HepG2 (cell line): ENCODE measurements around the gene JAG1. TPM values are rescaled to one million over a fixed set of nuclear protein-coding genes. Genes with fewer than 3 reads are reported as not detected.

Experiments
- DBP ChIP-seq: sonication (generic); formaldehyde crosslinking; IDR thresholded peaks from 2 replicates; pipeline ENCODE4 v1.4.0; 2020; ENCODE audit warnings: missing genetic modification reagents; ENCODE audit errors: not compliant biosample characterization
- DNMT3B ChIP-seq: conservative IDR thresholded peaks from 2 replicates; pipeline ENCODE4 v1.6.1; 2016; ENCODE audit warnings: missing biosample characterization, control low read depth
- FOXK1 ChIP-seq: sonication (generic); formaldehyde crosslinking; IDR thresholded peaks from 2 replicates; pipeline ENCODE4 v1.4.0; 2020; ENCODE audit warnings: low read depth, missing genetic modification reagents, borderline replicate concordance
- GTF3A ChIP-seq: sonication (generic); formaldehyde crosslinking; conservative IDR thresholded peaks from 2 replicates; pipeline ENCODE4 v1.4.0; 2020; ENCODE audit warnings: mild to moderate bottlenecking, missing genetic modification reagents
- IKZF4 ChIP-seq: sonication (generic); formaldehyde crosslinking; IDR thresholded peaks from 2 replicates; pipeline ENCODE4 v1.5.1; 2020; ENCODE audit warnings: borderline replicate concordance, mild to moderate bottlenecking, low read depth, missing genetic modification reagents; ENCODE audit errors: not compliant biosample characterization
- KDM5B ChIP-seq: sonication (generic); formaldehyde crosslinking; IDR thresholded peaks from 2 replicates; pipeline ENCODE4 v1.4.0; 2020; ENCODE audit warnings: missing genetic modification reagents, mild to moderate bottlenecking, borderline replicate concordance
- KIAA2018 ChIP-seq: sonication (generic); formaldehyde crosslinking; IDR thresholded peaks from 2 replicates; pipeline ENCODE4 v1.5.0; 2020; ENCODE audit warnings: mild to moderate bottlenecking, missing genetic modification reagents, borderline replicate concordance
- LCORL ChIP-seq, 2 experiments: fragments of 450-650 bp in 1 of 2; sonication (generic) in 1 of 2; formaldehyde crosslinking in 1 of 2; IDR thresholded peaks; 2 replicates each; pipeline versions ENCODE4 v1.5.0 to v1.6.1; 2017 to 2020; ENCODE audit warnings: antibody characterized with exemption in 1 of 2, missing genetic modification reagents in 1 of 2
- MAFG ChIP-seq: sonication (generic); formaldehyde crosslinking; IDR thresholded peaks from 2 replicates; pipeline ENCODE4 v1.5.1; 2020; ENCODE audit warnings: mild to moderate bottlenecking, missing genetic modification reagents
- MED1 ChIP-seq: sonication (generic); formaldehyde crosslinking; IDR thresholded peaks from 2 replicates; pipeline ENCODE4 v1.4.0; 2020; ENCODE audit warnings: missing genetic modification reagents
- SALL2 ChIP-seq: sonication (generic); formaldehyde crosslinking; IDR thresholded peaks from 2 replicates; pipeline ENCODE4 v1.8.1; 2023; ENCODE audit warnings: mild to moderate bottlenecking, missing genetic modification reagents, inconsistent platforms
- TEAD2 ChIP-seq: sonication (generic); formaldehyde crosslinking; IDR thresholded peaks from 2 replicates; pipeline ENCODE4 v1.9.0; 2021; ENCODE audit warnings: missing genetic modification reagents
- ZBTB2 ChIP-seq: sonication (generic); formaldehyde crosslinking; IDR thresholded peaks from 2 replicates; pipeline ENCODE4 v1.8.0; 2022; ENCODE audit warnings: low read depth, missing genetic modification reagents
- ZNF3 ChIP-seq: IDR thresholded peaks from 2 replicates; pipeline ENCODE4 v1.7.0; 2017; ENCODE audit warnings: inconsistent platforms
- ZNF331 ChIP-seq: sonication (generic); formaldehyde crosslinking; IDR thresholded peaks from 2 replicates; pipeline ENCODE4 v1.4.0; 2020; ENCODE audit warnings: missing genetic modification reagents
- ZNF556 ChIP-seq: sonication (generic); formaldehyde crosslinking; IDR thresholded peaks from 2 replicates; pipeline ENCODE4 v1.4.0; 2020; ENCODE audit warnings: mild to moderate bottlenecking, missing genetic modification reagents, borderline replicate concordance
- ZNF790 ChIP-seq: sonication (generic); formaldehyde crosslinking; IDR thresholded peaks from 2 replicates; pipeline ENCODE4 v1.8.0; 2022; ENCODE audit warnings: missing genetic modification reagents, mild to moderate bottlenecking, borderline replicate concordance
- ZSCAN22 ChIP-seq: sonication (generic); formaldehyde crosslinking; IDR thresholded peaks from 2 replicates; pipeline ENCODE4 v1.4.0; 2020; ENCODE audit warnings: mild to moderate bottlenecking, missing genetic modification reagents
- polyA plus RNA-seq, 8 experiments: library from polyadenylated mRNA; depleted of rRNA in 3 of 8; stranded (reverse) in 7 of 8; unstranded in 1 of 8; fragments of >200 nt; fragmentation: Illumina TruSeq in 4 of 8; extraction: Trizol in 4 of 8; gene quantifications; 2 replicates each; pipeline versions ENCODE4 v1.2.1 to v1.2.3, GENCODE V29; 2011 to 2016; ENCODE audit warnings: low read depth in 4 of 8, missing spikeins in 1 of 8, mixed read lengths in 1 of 8; ENCODE audit not compliant: insufficient read depth in 1 of 8
- total RNA-seq, 5 experiments: library from RNA; depleted of rRNA; stranded (reverse); fragments of >200 nt; fragmentation: Illumina TruSeq; extraction: Trizol; gene quantifications; 2 replicates each; pipeline ENCODE4 v1.2.3, GENCODE V29; 2016; ENCODE audit warnings: low read depth in 1 of 5

The JAG1 gene
- total and polyA plus RNA-seq, 2 of the 13 experiments (the other 11 are each of a cell fraction or from before 2014, with no cell fraction given), result 47.1 to 56.3 TPM

- no peak for TF ChIP-seq KIAA2018 (CRISPR knock-in tag)
- TF ChIP-seq ZBTB2 (CRISPR knock-in tag), result no peak; the same call in 1 of the 2 replicates
- TF ChIP-seq TEAD2, result 0 out of 2 replicates have a peak, but pooled peaks have one; percentile 43
- TF ChIP-seq IKZF4 (CRISPR knock-in tag), result no peak
- TF ChIP-seq FOXK1, result no peak
- 0 out of 2 replicates have a peak, but pooled peaks have one; percentile 31 for TF ChIP-seq DNMT3B (CRISPR knock-in tag)
- TF ChIP-seq MAFG (CRISPR knock-in tag), result no peak
- TF ChIP-seq ZNF3 (CRISPR knock-in tag), result no peak
- TF ChIP-seq DBP (CRISPR knock-in tag), result no peak
- no peak; the same call in 1 of the 2 replicates for TF ChIP-seq ZNF790 (CRISPR knock-in tag)
- TF ChIP-seq ZNF556 (CRISPR knock-in tag), result peak; percentile 56; the same call in 1 of the 2 replicates
- TF ChIP-seq LCORL (IDR thresholded peaks at IDR 0.05), result no peak
- no peak for TF ChIP-seq LCORL (CRISPR knock-in tag; IDR thresholded peaks at IDR 0.05)
- peak; percentile 86 for TF ChIP-seq KDM5B (CRISPR knock-in tag)
- peak; percentile 92; the same call in 1 of the 2 replicates for TF ChIP-seq GTF3A (CRISPR knock-in tag)
- peak; percentile 69 for TF ChIP-seq MED1 (CRISPR knock-in tag)
- 0 out of 2 replicates have a peak, but pooled peaks have one; percentile 37 for TF ChIP-seq ZNF331 (CRISPR knock-in tag)
- 0 out of 2 replicates have a peak, but pooled peaks have one; percentile 26 for TF ChIP-seq ZSCAN22 (CRISPR knock-in tag)
- TF ChIP-seq SALL2, result peak; percentile 6; the same call in 1 of the 2 replicates
Observed at GRCh38 chr20:10673842-10674683, at the start of gene JAG1 (continued).
